Activated CD4-positive, alpha-beta T cell treated with anti-CD3 and anti-CD28 coated beads, Interleukin-2, amount 50 U/mL, for 48 hours (primary cell): ENCODE measurements around the gene CASKIN2.
"Not testable (repeated sequence)": the region's sequence is repeated elsewhere in the genome, so short reads cannot be mapped to it uniquely, and the experiment has no call there.

Source experiments
- DNase-seq, 2 experiments: peaks; one replicate each; pipeline ENCODE4 v3.0.0-alpha.2; 2020

The CASKIN2 gene

GRCh38 chr17:75520413-75520812 lies 5.1 kb upstream of the CASKIN2 start:
- not testable (repeated sequence) for DNase-seq

DNA sequence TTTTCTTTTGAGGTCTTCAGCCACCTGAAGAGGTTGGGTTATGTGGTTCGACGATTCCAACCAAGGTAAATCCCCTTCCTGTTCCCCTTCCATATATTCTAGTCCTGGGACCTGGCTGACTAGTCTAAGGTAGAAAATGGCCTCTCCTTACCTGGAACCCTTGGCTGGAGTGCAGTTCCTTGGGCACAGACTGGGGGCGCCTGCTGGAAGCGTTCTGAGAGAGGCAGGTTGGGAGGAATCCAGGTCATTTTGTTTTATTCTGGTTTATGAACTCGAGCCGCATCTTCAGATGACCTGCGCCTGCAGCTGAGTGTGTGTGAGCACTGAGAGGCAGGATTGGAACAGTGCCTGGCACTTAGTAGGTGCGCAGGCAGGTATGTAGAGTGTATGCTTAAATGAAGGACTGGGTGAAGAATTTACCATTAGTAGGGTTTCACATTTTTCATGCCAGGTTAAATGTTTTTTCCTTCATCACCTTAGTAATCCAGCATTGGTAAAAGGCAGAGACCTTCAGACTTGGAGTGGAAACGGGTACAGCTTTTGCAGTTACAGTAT lies 3.7 kb upstream of the CASKIN2 start:
- DNase-seq = no peak

- DNase-seq = no peak
Measured at GRCh38 chr17:75518201-75518600, 2.9 kb upstream of the CASKIN2 start.

DNA sequence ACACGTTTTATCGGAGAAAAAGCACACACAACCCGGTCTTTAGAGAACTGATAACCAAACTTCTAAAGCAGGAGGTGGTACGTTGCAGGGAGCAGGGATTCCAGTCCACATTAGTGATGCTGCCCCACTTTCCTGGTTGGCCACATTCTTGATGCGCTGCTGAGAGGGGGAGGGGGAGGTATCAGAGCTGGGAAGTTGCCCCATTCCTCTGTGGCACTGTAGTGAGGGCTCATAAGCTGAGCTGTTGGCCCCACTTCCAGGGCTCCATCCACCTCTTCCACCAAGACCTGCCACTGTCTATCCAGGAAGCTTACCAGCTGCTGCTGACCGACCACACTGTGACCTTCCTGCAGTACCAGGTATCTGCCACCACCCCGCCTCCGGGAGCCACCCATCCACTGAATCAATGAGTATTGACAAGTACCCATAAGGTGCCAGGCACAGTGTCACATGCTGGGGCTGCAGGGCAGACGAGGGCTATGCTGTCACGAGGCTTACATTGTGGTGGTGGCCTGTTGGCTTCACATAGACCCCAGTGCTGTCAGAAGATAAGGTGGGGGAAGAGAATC lies 2.0 kb upstream of the CASKIN2 start:
- DNase-seq = peak; percentile 52 to 58

- DNase-seq = peak; percentile 44
Measured at GRCh38 chr17:75516619-75517296, 1.4 kb upstream of the CASKIN2 start.

GRCh38 chr17:75516255-75516618 lies 900 bp upstream of the CASKIN2 start, which contains the start of gene TSEN54:
Gene TSEN54 (plus strand): TSS chr17:75516528. CDS start chr17:75516561, 33 bp downstream.
- peak; percentile 96 to 97 for DNase-seq

DNA sequence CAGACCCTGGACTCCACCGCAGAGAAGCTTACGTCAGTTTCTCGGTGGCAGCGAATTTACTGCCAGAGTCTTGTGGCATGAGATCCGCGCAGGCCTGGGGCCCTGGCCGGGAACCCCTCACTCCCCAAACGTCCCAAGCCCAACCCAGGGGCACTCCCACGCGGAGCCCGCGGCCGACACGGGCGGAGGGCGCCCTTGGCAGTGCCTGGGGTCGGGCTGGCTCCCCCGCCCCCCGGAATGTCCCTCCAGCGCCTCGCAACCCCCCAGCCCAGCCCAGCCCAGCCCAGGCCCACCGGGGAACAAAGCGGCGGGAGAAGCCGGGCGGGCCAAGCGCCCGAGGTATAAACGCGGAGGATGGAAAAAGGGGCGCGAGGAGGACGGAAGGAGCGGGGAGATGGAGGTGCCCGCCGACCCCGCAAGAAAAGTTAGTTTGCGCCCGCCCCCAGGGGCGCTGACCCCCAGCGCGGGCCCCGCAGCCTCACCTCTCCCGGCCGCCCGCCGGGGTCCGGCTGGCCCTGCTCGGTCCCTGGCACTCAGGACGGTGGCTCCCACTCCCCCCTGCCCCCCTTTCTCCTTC lies 330 bp downstream of the CASKIN2 start:
- peak in 1 of 2 experiments; percentile 16 for DNase-seq

- DNase-seq = no peak
Measured at GRCh38 chr17:75514299-75514918, 928 bp downstream of the CASKIN2 start.

- no peak for DNase-seq
Measured at GRCh38 chr17:75513641-75514000, 1.7 kb downstream of the CASKIN2 start.

- no peak for DNase-seq
Measured at GRCh38 chr17:75512926-75513640, 2.3 kb downstream of the CASKIN2 start.

- no peak for DNase-seq
Measured at GRCh38 chr17:75511610-75512575, 3.4 kb downstream of the CASKIN2 start.

GRCh38 chr17:75511270-75511609 lies 4.1 kb downstream of the CASKIN2 start:
- DNase-seq = no peak

DNA sequence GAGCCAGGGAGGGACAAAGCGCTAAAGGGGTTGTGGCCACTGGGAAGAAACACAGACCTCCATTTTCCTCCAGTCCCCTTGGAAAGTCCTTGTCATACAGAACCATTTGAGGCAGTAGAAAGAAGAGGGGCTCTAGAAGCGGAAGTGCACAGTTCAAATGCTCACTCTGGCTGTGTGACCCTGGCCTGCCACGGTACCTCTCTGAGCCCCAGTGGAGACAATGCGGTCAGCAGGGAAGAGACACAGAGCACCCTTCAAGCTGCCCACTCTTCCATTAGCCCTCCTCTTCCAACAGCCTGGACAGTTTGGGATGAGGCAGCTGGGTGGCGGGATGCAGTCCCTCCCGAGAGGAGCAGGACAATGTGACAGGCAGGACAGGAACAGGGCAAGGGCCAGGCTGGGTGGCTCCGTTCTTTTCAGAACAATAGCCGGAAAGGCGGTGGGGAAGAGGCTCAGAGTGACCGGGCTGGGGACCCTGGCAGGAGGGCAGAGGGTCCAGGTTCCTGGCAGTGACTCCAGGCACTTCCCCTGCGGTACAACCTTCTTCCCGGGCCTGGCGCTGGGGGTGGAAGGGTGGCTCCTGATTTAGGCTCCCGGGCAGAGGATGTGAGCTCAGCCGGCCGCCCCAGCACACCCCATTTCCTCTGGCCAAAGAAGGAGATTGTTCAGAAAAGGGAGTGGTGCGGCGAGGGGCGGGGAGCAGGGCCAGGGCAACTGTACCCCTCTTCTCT lies 5.6 kb downstream of the CASKIN2 start:
- DNase-seq = no peak

DNA sequence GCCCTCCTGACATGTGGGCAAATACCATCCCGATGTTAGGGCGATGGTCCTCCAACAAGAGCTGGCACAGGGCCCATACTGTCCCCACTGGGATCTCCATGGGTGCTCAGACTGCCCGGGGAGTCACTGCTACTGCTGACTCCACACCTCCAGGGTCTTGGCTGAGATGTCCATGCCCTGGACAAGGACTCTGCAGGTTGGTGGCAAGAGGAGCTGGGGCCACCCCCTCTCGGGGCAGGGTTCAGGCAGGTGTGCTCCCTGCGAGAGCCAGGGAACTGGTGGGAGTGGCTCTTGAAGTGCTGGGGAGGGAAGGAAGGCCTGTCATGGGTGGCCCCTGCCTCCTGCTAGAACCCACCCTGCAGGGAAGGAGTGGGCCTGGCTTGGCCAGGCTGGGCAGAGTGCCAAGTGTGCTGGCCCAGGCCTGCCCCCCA lies 6.4 kb downstream of the CASKIN2 start:
- DNase-seq = no peak

DNA sequence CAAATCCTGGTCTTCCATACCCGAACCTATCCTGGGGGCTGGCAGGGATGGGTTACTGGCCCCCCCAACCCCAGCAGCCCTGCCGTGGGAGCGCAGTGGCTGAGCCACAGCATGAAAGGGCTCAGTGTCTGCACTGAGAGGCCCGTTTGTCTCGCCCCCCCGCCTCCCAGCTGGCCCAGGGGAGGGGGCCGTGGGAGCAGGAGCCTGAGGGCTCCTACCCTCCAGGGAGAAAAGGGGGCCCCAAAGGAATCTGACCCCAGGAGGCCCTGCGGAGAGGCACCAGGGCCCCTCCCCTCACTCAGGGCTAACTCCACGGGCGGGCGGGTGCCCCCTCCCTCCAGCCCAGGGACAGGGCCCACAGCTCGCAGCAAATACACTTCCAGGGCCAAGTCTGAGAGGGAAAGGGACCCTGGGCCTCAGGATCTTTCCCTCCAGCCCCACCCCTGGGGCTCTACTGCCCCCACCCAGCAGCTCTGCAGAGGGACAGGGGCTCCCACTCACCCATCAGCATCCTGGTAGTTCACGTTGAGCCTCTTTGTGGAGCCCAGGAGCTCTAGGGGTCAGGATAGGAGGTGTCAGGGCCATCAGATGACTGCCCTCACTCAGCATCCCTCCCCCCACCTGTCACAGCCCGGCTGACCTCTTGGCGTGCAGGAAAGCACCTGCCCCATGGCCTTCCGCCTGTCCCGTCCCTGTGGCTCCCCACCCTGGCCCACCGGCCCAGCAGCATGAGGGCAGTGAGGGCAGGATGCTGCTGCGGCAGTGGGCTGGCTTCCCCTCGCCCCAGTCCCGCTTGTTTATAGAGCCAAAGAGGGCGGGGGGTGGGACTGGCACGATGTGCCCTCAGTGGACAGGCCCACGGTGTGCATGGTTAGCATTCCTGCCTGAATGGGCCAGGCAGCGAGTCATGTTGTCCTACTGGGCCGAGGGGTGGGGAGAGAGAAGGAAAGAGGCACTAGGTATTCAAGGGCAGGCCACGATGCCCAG lies 7.3 kb downstream of the CASKIN2 start:
- no peak for DNase-seq

GRCh38 chr17:75506888-75507287 lies 8.4 kb downstream of the CASKIN2 start:
- DNase-seq = no peak

DNA sequence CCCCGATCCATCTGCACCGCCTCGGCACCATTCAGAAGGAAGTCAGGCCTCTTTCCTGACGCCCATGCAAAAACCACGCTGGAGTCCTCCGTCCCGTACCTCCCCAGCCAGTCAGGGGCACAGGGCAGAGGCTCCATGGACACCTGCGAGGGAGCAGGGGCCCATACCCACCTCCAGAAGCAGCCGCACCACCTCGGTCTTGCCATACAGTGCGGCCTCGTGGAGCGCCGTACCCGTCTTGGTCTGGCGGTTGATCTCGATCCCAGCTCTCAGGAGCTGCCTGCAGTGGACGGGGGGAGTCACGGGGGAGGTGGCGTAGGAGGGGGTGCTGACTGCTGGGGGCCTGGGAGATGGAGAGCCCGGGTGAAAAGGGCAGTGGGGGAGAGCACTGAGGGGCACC lies 9.2 kb downstream of the CASKIN2 start:
- DNase-seq = no peak

DNA sequence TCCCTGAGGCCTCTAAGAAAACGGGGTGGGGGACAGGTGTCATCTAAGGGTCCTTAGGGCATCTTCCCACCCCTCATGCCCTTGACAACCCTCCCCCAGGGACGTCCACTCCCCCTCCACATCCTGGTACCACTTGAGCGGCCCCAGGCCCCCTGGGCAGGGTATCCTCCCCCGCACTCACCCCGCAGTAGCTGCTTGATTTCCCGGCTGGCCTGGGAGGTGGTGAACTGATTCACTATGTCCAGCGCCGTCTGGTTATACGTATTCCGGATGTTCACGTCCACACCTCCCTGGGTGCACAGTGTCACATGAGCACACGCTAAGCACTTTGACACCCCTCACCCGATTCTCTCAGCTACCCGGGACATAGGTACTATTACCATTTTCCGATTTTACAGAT lies 9.7 kb downstream of the CASKIN2 start:
- DNase-seq = no peak

DNA sequence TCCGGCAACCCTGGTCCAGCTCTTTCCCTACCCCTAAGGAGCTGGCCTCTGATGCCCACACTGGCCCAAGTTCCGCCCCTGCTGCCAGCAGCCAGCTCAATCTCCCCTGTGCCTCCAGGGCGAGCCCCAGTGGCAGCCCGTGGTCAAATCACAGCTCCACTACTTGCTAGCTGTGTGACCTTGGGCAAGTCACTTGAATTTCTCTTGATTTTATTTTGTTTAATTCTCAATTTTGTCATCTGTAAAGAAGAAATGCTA lies 10.3 kb downstream of the CASKIN2 start:
- no peak for DNase-seq
